GM19455 (cell line): ENCODE measurements around the gene SPINK6.
A peak's percentile ranks its signal among the peaks of the same experiment; 100 is the strongest.

Source experiments
- ATAC-seq: cut with Tn5 transposase; IDR thresholded peaks from one replicate; pipeline ENCODE4 v1.9.1; 2021; ENCODE audit not compliant: unreplicated experiment

SPINK6 gene

GRCh38 chr5:148202531-148203203 lies at the start of gene SPINK6:
SPINK6 (plus strand) TSS chr5:148203042; CDS start chr5:148203097, 55 bp downstream.
- no peak for ATAC-seq

GRCh38 chr5:148156609-148157008 lies 46.2 kb upstream of the SPINK6 start:
- ATAC-seq: no peak

GRCh38 chr5:148162038-148162437 lies 40.8 kb upstream of the SPINK6 start:
- ATAC-seq: no peak

GRCh38 chr5:148163345-148163744 lies 39.5 kb upstream of the SPINK6 start:
- no peak for ATAC-seq

- ATAC-seq: no peak
Measured at GRCh38 chr5:148166550-148167283, 36.1 kb upstream of the SPINK6 start.

- ATAC-seq: no peak
Measured at GRCh38 chr5:148168246-148168645, 34.6 kb upstream of the SPINK6 start, which contains the start of gene SPINK14. SPINK14 (plus strand) TSS chr5:148168546; CDS start chr5:148169733, 1,187 bp downstream.

- no peak for ATAC-seq
Measured at GRCh38 chr5:148172377-148172776, 30.5 kb upstream of the SPINK6 start.

GRCh38 chr5:148176480-148176879 lies 26.4 kb upstream of the SPINK6 start:
- ATAC-seq: no peak

- no peak for ATAC-seq
Measured at GRCh38 chr5:148177207-148177606, 25.6 kb upstream of the SPINK6 start.

- ATAC-seq: peak; percentile 88
Measured at GRCh38 chr5:148179234-148179824, 23.5 kb upstream of the SPINK6 start.

- peak; percentile 74 for ATAC-seq
Measured at GRCh38 chr5:148186248-148187003, 16.4 kb upstream of the SPINK6 start.

GRCh38 chr5:148191010-148191409 lies 11.8 kb upstream of the SPINK6 start:
- no peak for ATAC-seq

GRCh38 chr5:148193202-148193601 lies 9.6 kb upstream of the SPINK6 start:
- no peak for ATAC-seq

GRCh38 chr5:148201151-148201550 lies 1.7 kb upstream of the SPINK6 start:
- no peak for ATAC-seq

GRCh38 chr5:148205044-148205806 lies 2.4 kb downstream of the SPINK6 start:
- no peak for ATAC-seq

- ATAC-seq: no peak
Measured at GRCh38 chr5:148205865-148206264, 3.0 kb downstream of the SPINK6 start.

GRCh38 chr5:148206620-148207019 lies 3.8 kb downstream of the SPINK6 start:
- ATAC-seq: no peak

- no peak for ATAC-seq
Measured at GRCh38 chr5:148208226-148208625, 5.4 kb downstream of the SPINK6 start.

GRCh38 chr5:148209151-148209770 lies 6.4 kb downstream of the SPINK6 start:
- no peak for ATAC-seq

GRCh38 chr5:148214665-148215185 lies 11.9 kb downstream of the SPINK6 start:
- ATAC-seq: no peak
